NB4 (cell line): Measurements from ENCODE around the gene ARHGEF4.

ENCODE experiments used
- DNase-seq: peaks from one replicate; pipeline ENCODE4 v3.0.0; 2010; ENCODE audit warnings: low read depth
- H3K4me3 ChIP-seq: one replicate; pipeline ENCODE4 v1.5.1; 2011; ENCODE audit warnings: mild to moderate bottlenecking, low read depth, low read length, moderate library complexity
- MAX ChIP-seq: IDR thresholded peaks from 2 replicates; pipeline ENCODE4 v1.6.1; 2011; ENCODE audit warnings: low read depth, low read length
- MYC ChIP-seq: IDR thresholded peaks from 2 replicates; pipeline ENCODE4 v1.6.1; 2011; ENCODE audit warnings: low read depth, low read length
- POLR2A ChIP-seq: IDR thresholded peaks from 2 replicates; pipeline ENCODE4 v1.6.1; 2011; ENCODE audit warnings: mild to moderate bottlenecking; ENCODE audit not compliant: insufficient read length; ENCODE audit errors: extremely low read depth
- TF ChIP-seq, protein P1 (sequence below): IDR thresholded peaks from one replicate; pipeline ENCODE4 v1.5.1; 2012; ENCODE audit warnings: low read depth, low read length

The ARHGEF4 gene

DNA sequence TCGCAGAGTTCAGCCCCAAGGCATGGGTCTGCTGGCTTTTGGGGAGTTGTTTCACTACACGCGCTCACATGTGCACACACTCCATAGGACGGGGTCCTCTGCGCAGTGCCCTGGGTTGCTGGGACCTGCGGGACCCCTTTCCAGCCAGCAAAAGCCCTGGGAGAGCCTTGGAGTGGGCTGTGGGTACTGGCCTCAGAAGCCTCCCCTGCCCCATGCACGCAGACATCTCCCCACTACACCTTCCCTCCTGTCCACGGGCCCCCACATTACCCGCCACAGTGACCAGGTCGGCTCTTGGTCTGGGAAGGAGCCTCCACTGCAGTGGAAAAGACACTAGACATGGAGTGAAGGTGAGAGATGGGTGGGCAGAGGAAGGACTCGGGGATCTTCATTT, 208.0 kb downstream of the ARHGEF4 start:
- TF ChIP-seq, protein P1, sequence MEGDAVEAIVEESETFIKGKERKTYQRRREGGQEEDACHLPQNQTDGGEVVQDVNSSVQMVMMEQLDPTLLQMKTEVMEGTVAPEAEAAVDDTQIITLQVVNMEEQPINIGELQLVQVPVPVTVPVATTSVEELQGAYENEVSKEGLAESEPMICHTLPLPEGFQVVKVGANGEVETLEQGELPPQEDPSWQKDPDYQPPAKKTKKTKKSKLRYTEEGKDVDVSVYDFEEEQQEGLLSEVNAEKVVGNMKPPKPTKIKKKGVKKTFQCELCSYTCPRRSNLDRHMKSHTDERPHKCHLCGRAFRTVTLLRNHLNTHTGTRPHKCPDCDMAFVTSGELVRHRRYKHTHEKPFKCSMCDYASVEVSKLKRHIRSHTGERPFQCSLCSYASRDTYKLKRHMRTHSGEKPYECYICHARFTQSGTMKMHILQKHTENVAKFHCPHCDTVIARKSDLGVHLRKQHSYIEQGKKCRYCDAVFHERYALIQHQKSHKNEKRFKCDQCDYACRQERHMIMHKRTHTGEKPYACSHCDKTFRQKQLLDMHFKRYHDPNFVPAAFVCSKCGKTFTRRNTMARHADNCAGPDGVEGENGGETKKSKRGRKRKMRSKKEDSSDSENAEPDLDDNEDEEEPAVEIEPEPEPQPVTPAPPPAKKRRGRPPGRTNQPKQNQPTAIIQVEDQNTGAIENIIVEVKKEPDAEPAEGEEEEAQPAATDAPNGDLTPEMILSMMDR: no peak
- no peak for TF ChIP-seq MAX
- no peak for TF ChIP-seq MYC
- no peak for TF ChIP-seq POLR2A
- H3K4me3 ChIP-seq: no peak overlapping the region
- no peak for DNase-seq

- DNase-seq: no peak
- no peak overlapping the region for H3K4me3 ChIP-seq
- TF ChIP-seq, protein P1: no peak
- TF ChIP-seq POLR2A (no peak), MAX (no peak), MYC (no peak)
Observed at GRCh38 chr2:131045286-131046027, 208.7 kb downstream of the ARHGEF4 start.

- TF ChIP-seq, protein P1: no peak
- TF ChIP-seq MYC (no peak), POLR2A (no peak), MAX (no peak)
- H3K4me3 ChIP-seq: no peak overlapping the region
- DNase-seq: no peak
Observed at GRCh38 chr2:131046028-131046917, 209.6 kb downstream of the ARHGEF4 start.

- no peak overlapping the region for H3K4me3 ChIP-seq
- TF ChIP-seq, protein P1: no peak
- TF ChIP-seq MAX: no peak
- TF ChIP-seq MYC: no peak
- TF ChIP-seq POLR2A: no peak
- no peak for DNase-seq
Observed at GRCh38 chr2:131046918-131047652, 210.4 kb downstream of the ARHGEF4 start.

GRCh38 chr2:131047920-131048560, 211.3 kb downstream of the ARHGEF4 start:
- no peak for TF ChIP-seq MAX
- TF ChIP-seq POLR2A: no peak
- TF ChIP-seq MYC: no peak
- TF ChIP-seq, protein P1: no peak

More at GRCh38 chr2:131047920-131048560, 211.3 kb downstream of the ARHGEF4 start:
- no peak for DNase-seq
- no peak overlapping the region for H3K4me3 ChIP-seq
